GM12892 (cell line): ENCODE results near the gene ANKRD39.

ENCODE experiments used
- DNase-seq: peaks from one replicate; pipeline ENCODE4 v3.0.0; 2011; ENCODE audit not compliant: insufficient read length
- FAIRE-seq: peaks from 2 replicates; lab custom pipeline; 2011; peaks lifted over from hg19 to GRCh38; lab: Jason Lieb, UNC
- POLR2A ChIP-seq: IDR thresholded peaks from 2 replicates; pipeline ENCODE4 v1.6.1; 2011; ENCODE audit warnings: low read depth, low read length, control low read depth
- POLR2AphosphoS5 ChIP-seq: IDR thresholded peaks from 2 replicates; pipeline ENCODE4 v1.6.1; 2011; ENCODE audit warnings: low read depth, low read length, control low read depth
- TAF1 ChIP-seq: IDR thresholded peaks from 2 replicates; pipeline ENCODE4 v1.6.1; 2011; ENCODE audit warnings: low read depth, mild to moderate bottlenecking, control low read depth, low read length, borderline replicate concordance

Gene ANKRD39

GRCh38 chr2:96860065-96861029 lies 2.5 kb upstream of the ANKRD39 start:
- DNase-seq (no peak), FAIRE-seq (no peak)
- no peak for TF ChIP-seq POLR2A
- no peak for TF ChIP-seq TAF1
- TF ChIP-seq POLR2AphosphoS5: no peak

DNA sequence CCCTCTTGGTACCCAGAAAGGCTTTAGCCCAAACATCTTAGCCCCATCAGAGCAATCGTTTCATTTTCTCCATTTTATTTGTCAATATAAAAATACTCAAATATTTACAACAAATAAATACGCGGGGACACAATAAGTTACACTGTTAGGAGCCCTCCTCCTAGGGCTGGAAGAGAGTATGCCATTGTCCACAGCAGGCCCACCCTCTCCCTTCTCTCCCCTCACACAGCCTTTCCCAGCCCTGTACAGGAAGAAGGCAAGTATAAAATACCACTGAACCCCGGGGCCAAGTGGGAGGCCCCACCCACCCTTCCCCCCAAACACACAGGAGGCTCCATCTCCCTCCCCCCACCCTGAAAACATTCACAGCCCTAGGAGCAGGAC lies 1.9 kb upstream of the ANKRD39 start:
- TF ChIP-seq POLR2A: no peak
- no peak for TF ChIP-seq POLR2AphosphoS5
- no peak for TF ChIP-seq TAF1
- FAIRE-seq (no peak), DNase-seq (no peak)

DNA sequence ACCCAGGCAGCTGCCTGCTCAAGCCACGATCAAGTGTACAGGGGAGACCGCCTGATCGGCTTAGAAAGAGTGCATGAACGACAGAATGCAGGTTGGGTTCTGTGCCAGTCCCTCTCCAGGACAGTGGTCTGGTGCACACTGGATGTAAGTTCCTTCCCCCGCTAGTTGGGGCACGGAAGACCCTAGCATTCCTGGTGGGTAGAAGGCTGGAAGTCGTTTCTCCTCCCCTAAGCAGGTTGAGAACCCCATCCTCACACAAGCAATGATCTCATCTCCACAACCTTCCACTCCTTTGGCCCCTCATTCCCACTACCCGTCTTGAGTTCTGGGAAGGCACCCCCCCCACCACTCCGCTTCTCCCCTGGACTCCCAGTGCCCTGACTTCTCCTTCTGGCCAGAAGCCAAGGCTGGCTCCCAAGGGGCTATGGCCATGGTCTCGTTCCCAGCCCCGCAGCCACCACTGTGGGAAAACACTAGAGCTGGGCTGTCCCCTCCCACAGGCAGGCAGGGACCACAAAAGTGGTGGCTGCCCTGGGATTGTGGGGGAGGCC lies 1.4 kb upstream of the ANKRD39 start:
- FAIRE-seq: no peak
- no peak for DNase-seq
- TF ChIP-seq TAF1 (no peak), POLR2AphosphoS5 (peak; percentile 65; the same call in 1 of the 2 replicates), POLR2A (no peak; the same call in 1 of the 2 replicates)

- no peak for TF ChIP-seq TAF1
- no peak for TF ChIP-seq POLR2AphosphoS5
- TF ChIP-seq POLR2A: no peak
- DNase-seq: no peak
- FAIRE-seq: no peak
These were observed 795 bp downstream of the ANKRD39 start for GRCh38 chr2:96856776-96857666.

DNA sequence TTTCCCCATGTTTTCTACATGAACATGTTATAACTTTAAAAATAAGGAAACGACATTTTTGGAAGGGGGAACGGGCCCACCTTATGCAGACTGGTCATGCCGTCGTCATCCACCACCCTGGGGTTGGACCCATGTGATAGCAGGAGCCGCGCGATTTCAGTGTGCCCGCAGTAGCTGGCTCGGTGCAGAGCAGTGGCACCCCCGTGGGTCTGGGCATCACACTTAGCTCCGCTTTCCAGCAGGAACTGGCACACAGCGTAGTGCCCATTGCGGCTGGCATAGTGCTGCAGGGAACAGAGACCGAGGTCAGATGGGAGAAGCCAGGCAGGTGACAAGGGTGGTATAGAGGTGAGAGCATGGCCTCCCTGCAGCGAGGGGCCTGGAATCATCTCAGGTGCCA lies 4.5 kb downstream of the ANKRD39 start:
- no peak for TF ChIP-seq POLR2A
- TF ChIP-seq POLR2AphosphoS5: no peak
- TF ChIP-seq TAF1: no peak
- FAIRE-seq (no peak), DNase-seq (no peak)

DNA sequence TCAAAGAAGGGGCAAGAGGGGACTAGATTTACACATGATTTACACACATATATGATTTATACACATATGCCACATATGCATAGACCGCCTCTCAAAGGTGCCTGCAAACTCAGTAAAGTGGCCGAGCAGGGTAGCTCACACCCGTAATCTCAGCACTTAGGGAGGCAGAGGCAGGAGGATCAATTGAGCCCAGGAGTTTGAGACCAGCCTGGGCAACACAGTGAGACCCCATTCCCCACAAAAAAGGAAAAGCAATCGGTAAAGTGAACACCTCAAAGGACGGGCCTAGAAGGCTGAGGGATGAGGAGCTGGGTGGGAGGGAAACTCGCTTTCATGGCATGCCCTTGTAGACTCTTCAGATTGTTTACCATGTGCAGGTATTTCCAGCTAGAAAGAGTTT lies 5.1 kb downstream of the ANKRD39 start:
- no peak for DNase-seq
- FAIRE-seq: no peak
- TF ChIP-seq POLR2AphosphoS5 (no peak), TAF1 (no peak), POLR2A (no peak)

GRCh38 chr2:96848264-96848663 lies 9.6 kb downstream of the ANKRD39 start:
- DNase-seq: no peak
- no peak for TF ChIP-seq POLR2AphosphoS5
- no peak for TF ChIP-seq TAF1
- no peak for TF ChIP-seq POLR2A

GRCh38 chr2:96847586-96847985 lies 10.2 kb downstream of the ANKRD39 start:
- no peak for FAIRE-seq
- no peak for DNase-seq

More at GRCh38 chr2:96848264-96848663, 9.6 kb downstream of the ANKRD39 start:
- FAIRE-seq: no peak

GRCh38 chr2:96846825-96847224 lies 11.0 kb downstream of the ANKRD39 start:
- FAIRE-seq (no peak), DNase-seq (no peak)
- TF ChIP-seq POLR2A: no peak
- no peak for TF ChIP-seq TAF1
- TF ChIP-seq POLR2AphosphoS5: no peak

More at GRCh38 chr2:96847586-96847985, 10.2 kb downstream of the ANKRD39 start:
- no peak for TF ChIP-seq POLR2A
- TF ChIP-seq POLR2AphosphoS5: no peak
- TF ChIP-seq TAF1: no peak

DNA sequence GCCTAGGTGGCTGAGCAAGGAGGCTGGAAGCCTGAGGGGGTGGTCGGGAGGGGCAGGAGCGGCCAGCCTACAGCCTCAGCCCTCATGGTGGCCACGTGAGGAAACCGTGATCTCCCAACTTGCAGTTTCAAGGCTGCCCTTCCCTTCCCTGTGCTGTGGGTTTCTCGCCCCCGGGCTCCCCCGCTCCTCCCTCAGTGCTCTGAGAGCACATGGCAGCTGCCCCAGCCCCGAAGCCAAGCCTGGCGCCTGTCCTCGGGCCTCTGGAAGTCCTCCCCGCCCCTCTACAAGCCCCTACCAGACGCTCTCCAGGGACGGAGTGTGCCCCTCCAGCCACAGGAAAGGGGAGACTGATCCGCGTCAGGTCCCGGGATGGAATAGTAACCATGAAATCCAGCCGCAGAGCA lies 13.4 kb downstream of the ANKRD39 start:
- TF ChIP-seq POLR2A (no peak), TAF1 (no peak), POLR2AphosphoS5 (no peak)
- no peak for DNase-seq
- no peak for FAIRE-seq

GRCh38 chr2:96843538-96844268 lies 14.1 kb downstream of the ANKRD39 start, which contains the start of gene ANKRD23:
Gene ANKRD23, minus strand, starts transcription at chr2:96844021. Its CDS starts 29 bp downstream, at chr2:96843992.
- FAIRE-seq: no peak
- no peak for DNase-seq
- no peak for TF ChIP-seq POLR2A
- TF ChIP-seq POLR2AphosphoS5: no peak
- TF ChIP-seq TAF1: no peak
